Nucleus accumbens (tissue), 56 donors: ENCODE data around the gene SIAH2.

ENCODE experiments used
- DNase-seq, 56 donors: peaks; one replicate each; lab custom pipeline; 2025; lab: John Stamatoyannopoulos, UW

The SIAH2 gene

DNA sequence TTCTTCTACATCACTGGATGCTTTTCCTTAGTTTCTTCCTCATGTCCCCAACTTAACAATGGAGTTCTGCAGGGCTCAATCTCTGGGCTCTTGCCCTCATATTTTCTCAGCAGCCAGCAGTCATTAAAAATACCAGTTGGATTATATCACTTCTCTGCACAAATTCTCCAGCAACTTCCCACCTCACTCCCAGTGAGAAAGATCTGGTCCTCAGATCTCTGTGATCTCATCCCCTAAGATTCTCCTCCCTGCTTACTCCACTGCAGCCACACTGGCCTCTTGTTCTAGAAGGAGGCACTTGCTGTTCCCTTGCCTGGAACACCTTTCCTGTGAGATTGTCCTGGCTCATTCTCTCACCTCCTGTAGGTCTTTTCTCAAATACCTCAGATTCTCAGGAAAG is 65.3 kb downstream of the SIAH2 start:
- DNase-seq, result no peak

GRCh38 chr3:150691414-150692040 is 71.4 kb downstream of the SIAH2 start:
- no peak for DNase-seq
